Measurements from ENCODE around the gene RNF39.
A peak's percentile ranks its signal among the peaks of the same experiment; 100 is the strongest.

The RNF39 gene

DNA sequence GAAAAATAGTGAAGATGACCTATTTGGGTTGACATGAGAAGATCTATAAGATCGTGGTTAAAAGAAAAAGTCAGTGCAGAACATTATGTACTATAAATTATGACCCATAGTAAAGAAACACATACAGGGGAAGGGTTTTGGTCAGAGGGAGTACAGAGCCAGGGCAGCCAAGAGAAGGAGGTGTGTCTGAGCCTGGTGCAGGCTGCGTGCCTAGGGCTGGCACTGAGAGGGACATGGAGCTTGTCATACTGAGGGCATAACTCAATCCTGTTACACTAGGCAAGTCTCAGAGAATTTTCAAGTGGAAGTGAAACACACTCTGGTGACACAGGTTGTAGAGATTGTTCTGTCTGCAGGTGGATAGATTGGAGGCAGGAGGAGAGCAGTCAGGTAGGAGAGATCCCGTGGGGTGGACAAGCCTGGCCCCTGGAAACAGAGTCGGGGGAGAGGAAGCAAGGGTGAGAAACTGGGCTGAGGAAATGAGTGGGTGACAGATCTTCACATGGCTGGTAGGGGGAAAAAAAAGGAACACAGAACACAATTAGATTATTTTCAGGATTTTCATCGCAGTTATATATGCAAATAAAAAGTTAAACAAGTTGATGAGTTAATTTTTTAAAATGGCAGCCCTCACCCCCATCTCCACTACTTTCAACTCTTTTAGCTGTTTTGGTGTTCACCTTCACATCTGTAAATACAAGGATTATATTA, 18.5 kb upstream of the RNF39 start:
- DNase-seq = no peak

DNA sequence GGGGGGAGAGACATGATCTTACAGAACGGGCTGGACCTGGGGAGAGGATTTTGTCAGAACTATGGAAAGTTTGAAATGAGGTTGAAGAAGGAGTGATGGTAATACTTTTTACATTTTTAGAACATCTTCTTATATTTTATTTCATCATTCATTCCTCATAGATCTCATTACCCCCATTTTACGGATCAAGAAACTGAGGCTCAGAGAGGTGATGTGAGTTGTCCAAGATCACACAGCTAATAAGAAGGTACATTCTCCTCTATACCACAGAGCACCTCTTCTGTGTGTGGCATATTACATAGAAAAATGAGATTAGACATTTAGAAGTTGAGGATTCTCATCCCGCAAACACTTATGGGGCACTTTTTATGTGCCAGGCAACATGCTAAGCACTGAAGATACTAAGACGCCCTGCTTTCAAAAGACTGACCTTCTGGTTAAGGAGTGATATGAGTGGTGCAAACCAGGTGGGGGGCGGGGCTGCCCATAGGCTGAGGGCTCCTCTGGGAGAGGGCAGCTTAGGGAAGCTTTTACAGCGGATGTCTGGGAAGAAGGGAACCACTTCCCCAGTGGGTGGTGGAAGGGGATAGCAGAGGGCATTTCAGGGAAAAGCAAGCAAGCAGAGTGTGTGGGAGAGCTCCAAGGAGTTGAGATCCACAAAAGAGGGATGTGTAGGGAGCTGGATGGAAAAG, 17.4 kb upstream of the RNF39 start:
- DNase-seq = no peak

DNA sequence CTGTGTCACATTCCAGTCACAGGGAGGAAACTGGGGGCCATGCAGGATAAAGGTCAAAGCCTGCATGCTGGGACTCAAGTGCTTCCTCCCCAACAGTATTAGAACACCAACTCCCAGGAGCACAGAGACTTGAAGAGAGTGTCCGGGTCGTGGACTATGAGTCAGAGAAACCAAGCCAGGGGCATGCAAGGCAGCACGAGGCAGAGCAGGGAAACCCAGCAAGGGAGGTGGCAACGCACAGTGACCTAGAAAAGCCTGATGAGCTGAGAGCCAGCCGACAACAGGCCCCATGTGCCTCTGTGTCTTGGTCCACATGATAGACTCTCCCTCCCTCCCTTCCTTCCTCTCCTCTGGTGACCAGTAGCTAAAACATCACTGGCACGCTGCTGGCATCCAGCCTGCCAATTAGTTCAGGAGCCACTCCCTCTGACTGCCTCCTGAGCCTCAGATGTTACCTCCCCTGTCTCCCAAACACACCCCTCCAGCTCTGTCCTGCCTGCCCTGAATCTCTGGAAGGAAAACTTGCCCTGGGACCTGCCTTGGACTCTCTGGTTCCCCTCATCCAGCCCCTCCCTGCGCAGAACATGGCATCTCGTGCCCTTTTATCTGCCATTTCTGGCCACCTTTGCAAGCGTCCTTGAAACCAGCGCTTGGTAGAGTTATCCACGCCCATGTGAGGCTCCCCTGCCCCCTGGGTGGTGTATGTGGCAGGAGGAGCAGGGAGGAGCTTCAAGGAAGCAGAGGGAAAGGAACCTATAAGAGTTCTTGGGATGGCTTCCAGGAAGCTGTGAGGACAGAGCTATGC, 16.2 kb upstream of the RNF39 start:
- no peak for DNase-seq

DNA sequence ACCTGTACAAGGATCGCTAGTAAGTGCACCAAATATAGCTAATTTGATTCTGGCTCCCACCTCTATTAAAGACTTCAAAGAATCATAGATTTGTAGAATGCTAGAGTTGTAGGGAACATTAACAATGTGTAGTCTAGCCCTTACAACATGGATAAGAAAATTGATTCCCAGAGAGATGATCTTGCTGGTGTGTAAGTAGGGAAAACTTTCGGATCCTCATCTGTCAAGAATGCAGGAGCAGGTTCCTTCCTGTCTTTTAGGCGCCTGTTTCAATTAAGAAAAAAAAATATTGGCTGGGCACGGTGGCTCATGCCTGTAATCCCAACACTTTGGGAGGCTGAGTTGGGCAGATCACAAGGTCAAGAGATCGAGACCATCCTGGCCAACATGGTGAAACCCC, 12.3 kb upstream of the RNF39 start:
- no peak for DNase-seq

DNA sequence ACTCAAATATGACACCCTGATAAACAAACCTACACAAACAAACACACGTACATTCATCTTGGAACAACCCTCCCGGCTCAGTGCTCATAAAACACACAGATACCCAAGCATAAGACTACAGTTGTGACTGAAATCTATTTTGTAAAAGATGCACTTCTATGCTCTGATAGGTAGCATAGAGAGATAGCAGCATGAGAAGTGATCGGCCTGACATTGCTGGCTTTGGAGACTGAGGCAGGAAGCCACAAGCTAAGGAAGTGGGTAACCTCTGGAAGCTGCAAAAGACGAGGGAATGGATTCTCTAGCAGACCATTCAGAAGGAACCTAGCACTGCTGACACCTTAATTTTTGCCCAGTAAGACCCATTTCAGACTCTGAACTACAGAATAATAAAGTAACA, 1.6 kb upstream of the RNF39 start:
- DNase-seq = no peak

DNA sequence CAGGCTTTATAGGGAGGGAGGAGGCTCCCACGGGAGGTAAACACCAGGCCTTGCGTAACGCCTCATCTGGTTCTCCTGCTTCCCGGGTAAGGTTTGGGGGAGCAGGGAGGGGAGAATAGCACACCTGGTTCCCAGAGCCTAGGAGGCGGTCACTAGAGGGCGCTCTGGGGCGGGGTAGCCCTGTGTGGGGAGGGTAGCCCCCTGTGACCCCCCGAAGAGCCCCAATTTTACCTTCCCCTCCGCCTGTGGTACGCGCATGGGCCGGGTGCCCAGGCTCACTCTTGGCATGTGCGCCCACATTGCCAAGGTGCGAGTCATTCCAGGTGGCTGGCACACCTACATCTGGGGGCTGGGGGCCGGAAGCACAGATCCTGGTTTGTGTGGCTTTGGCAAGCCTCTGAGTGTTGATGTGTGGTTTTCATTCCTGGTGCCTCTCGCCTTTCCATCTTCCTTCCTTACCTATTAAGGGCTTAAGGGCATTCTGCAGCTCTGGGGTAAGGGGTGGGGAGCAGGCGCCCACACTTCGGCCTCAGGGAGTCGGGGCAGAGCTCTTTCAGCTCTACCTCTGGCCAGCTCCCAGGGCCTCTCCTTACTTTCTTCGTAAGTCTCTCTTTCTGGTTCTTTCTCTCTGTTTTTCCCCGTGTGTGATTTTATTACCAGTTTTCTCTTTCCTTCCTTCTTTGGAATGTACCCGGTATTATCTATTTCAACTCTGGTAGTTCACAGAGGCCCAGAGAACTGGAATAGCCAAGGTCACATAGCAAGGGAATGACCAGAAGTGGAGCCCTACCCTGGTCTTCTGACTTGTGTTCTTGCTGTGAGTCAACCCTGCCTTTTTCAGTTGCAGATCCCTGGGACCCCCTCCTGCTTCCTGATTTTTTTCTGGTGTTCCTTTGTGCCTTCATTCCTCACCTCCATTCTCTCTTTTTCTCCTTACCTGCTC, 492 bp upstream of the RNF39 start:
- no peak for DNase-seq

DNA sequence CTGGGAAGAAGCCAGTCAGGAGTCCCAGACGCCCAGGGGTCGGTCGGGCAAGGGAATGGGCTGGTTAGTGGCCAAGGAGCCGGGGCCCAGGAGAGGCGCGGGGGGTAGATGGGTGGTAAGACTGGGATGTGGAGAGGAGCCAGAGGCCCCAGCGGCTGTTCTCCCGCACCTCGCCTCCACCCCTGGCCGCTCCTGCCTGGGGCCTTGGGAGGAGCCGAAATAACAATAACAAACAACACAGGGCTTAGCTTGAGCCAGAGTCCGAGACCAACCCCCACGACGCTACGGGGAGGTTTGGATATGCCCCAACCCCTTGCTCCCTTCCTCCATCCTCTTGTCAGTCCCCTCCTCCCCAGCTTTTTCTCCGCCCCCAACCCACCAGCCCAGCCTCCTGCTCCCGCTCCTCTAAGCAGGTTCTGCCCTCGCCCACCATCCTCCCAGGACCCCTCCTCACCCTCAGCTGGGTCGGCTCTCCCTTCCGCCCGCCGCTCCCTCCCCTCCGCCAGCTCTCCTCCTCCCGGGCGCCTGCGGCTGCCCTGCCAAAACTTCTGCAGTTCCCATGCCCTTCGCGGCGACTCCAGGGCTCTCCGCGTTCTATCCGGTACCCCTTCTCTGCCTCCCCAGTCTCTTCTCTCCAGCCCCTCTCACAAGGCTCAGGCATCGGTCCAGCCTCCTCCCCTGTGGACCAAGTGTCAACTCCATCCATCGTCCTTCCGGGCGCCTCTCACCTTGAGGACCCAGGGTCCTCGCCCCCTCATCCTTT, 1.1 kb downstream of the RNF39 start:
- no peak for DNase-seq

DNA sequence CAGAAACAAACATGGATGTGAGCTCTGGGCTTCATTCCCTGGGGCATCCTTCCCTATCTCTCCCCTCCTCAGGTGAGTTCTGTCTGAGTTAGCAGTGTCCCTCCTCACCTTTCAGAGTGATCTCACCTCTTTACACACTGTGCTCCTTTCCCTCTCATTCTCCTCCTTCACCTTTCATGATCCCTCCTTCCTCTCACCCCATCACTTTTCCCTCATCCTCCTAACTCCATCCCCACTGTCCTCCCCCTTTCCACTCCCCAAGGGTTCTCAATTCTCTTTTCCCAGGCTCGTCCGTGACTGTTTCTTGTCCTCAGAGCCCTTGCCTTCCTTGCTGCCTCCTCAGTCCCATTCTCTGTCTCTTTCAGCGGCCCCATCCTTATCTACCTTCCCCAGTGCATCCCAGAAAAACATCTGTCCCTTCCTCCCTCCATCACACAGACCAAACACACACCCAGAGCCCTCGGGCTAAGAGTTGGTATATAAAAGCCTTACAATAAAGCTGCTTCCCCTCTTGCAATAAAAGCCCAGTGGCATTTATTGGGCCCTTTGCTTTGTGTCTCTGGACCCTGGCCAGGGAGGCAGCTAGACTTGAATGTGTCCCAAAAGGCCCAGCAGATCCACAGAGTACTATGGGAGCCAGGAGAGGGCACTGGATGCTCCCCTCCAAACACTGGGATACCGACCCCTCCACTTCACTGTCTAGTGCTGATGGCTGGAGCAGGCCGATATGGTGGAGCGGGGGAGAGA, 1.9 kb downstream of the RNF39 start:
- DNase-seq = no peak

DNA sequence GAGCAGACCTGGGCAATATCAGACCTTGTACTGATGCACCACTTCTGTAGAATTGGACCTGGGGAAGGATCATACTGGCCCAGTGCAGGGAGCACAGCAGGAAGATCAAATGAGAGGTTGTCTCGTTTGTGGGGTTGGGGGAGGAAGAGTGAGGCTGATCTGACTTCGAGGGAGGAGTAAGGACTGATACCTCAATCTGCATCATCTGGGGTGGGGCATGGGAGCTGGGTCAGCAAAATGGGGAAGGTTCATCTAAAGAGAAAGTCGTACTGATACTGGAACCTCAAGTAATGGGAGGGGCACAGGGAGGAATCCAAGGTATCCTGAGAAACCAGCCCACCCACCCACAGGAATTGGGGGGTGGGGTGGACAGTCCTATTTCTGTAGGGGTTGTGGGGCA, 3.7 kb downstream of the RNF39 start:
- no peak for DNase-seq

DNA sequence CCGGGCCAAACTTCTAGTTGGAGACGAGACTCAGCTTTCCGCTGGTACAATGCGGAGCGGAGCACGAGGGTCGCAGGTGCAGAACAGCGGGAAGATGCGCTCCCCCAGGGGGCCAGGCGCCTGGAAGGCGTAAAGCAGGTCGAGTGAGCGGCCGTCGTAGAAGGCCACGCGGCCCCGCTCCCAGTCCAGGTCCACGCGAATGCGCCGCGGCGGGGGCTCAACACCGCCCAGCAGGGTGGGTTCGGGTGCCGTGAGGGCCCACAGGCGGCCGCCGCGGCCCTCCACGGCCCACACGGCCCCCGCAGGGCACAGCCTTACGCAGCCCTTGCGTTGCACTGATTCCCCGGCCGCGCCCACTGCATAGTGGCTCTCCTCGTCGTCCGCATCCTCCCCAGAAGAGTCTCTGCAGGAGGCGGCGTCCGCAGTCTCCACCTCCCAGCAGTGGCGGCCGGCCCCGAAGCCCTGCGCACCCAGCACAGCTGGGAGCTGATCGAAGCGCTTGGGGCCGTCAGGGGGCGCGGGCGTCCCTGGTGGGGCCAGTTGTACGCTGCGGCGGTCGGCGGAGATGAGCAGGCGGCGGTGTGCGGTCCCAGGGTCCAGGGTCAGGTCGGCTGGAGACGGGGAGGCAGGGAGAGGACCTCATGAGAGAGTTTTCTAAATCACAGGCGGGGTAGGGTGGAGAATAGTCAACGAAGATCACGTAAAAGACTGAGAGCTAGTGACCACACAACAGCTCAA, 4.3 kb downstream of the RNF39 start:
- DNase-seq = no peak

DNA sequence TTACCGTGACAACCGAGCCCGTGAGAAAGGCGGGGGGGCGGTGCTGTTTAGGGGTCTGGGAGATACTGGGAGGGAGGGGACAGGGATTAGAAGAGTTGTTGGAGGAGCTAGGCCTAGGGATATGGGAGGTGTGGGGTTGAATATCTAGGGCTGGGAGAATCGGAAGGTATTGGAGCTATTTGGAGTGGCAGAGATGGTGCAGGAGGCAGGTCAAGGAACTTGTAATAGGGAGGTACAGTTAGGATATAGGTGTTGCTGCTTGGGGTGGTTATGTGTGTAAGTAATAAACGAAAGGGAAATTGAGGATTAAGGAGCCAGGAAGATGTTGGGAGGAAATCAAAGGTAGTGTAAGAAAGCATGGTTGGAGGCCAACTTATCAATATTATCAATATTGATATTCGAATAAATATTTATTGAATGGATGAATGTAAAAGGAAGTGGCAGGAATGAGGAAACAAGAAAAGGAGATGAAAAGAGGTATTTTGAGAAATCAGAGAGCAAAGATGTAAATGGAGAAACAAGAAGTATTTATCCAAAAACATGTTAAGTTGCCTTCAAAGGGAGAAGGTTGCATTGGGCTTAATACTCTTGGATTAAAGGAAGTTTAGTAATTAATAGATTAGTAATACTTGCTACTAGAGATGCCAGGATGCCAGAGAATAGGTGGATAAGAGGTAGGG, 8.0 kb downstream of the RNF39 start:
- no peak for DNase-seq

DNA sequence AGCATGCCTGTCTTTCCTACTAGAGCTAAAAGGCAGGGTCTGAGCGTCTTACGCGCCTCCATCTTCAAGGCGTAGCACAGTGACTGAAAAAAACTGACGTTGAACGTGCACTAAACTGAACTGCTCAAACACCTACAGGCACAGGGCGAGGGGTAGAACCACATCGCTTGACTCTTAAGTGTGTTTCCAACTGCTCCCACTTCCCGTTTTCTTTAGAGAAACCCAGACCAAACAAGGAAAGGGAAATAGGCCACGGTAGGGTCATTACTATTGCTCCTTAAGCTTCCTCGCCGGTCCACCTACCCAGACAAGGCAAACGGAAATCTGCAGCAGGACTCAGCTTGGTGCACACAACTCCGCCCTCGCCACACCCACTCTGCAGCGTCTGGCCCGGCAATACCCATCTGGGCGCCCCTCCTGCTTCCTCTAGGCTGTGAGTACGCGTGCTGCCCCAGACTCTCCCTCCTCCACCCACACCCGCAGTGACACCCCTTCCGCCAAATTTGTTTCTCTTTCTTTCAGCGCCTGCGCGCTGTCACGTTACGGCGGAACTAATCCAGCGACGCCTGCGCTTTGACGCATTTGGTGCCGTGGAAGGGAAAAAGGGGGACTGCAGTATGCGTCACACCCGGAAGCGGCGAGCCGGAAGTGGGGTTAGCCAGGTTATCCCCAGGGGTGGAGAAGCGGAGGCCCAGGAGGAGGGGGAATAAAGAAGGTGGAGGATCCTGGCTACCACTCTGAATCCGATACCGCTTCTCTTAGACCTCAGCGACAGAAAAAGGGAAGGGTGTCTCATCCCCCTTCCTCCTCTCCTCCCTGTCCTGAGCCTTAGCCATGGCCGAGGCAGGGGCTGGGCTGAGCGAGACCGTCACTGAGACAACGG, 8.8 kb downstream of the RNF39 start, which contains the start of gene PPP1R11:
TSS of gene PPP1R11 (plus strand) at position 622 of the 883 bp plus-strand sequence. CDS start at position 835, 213 bp downstream.
- DNase-seq = peak; percentile 99

DNA sequence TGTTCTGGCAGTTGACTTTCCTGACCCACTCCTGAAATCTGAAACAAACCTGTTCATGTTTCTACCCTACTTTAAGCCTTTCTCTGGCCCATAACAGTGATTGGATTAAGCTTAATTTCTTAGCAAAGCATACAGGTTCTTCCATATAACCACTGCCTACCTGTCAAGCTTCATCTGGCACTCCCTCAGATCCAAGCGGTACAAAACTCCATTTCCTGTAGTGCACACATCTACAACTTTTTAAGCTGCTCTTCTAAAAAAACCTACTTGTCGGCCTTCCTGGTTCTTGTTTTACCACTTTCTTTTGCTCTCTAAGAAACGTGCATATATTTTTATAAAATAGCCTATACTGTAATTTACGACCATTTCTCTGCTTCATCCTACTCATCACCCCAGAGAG, 9.5 kb downstream of the RNF39 start:
- DNase-seq = no peak

DNA sequence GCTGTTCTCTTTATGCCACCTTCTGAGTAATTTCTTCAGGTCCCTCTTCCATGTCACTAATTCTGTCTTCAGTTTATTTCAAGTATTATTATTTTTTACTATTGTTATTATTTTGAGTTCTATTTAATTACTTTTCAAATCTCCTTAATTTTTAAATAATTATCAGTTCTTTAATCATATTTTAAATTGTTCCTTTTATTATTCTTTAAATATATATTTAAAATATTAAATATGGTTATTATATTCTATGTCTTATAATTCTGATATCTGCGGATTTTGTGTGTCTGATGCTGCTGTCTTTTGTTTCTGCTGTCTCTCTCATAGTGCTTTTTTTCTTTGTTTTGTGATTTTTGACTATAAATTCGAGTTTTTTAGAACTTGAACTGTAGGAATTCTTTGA, 12.3 kb downstream of the RNF39 start:
- no peak for DNase-seq

DNA sequence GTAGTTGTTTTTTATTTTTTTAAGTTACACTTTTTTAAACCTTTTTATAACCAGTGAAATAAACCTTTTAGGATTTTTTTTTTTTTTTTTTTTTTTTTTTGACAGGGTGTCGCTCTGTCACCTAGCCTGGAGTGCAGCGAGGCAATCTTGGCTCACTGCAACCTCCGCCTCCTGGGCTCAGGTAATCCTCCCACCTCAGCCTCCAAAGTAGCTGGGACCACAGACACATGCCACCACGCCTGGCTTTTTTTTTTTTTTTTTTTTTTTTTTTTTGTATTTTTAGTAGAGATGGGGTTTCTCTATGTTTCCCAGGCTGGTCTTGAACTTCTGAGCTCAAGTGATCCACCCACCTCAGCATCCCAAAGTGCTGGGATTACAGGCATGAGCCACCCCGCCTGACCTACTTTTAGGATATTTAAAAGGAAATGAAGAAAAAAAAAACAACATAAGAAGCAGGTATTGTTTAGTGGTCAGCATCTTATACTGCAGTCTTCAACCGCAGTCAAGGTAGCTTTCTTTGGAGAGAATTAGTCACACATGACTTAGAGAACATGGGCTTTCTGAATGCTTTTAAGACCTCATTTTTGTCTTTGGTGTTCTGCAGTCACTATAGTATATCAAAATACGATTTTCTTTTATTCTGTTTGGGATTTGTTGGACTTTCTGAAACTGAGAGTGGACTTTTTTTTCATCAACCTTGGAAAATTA, 12.9 kb downstream of the RNF39 start:
- no peak for DNase-seq

DNA sequence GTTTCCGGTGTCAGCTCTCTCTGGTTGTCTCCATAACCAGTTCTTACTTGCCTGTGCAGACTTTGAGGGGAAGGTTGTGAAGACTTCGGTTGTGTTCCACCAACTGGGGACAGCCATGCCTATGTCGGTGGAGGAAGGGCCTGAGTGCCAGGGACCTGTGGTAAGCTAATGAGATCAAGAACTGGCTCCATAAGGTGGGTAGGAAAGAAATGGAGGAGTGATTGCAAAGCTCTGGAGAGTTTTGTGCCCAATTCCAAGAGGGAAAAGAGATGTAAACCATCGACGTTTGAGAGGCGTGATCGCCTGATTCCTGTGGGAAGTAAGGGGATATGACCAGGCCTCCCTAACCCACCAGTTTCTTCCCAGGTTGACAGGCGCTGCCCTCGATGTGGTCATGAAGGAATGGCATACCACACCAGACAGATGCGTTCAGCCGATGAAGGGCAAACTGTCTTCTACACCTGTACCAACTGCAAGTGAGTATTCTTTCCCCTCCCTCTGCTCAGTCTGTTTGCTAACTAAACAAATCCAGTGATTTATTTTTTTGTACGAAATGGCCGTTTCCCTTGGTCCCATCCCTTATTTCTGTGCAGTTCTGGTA, 13.6 kb downstream of the RNF39 start:
- peak; percentile 39 for DNase-seq

DNA sequence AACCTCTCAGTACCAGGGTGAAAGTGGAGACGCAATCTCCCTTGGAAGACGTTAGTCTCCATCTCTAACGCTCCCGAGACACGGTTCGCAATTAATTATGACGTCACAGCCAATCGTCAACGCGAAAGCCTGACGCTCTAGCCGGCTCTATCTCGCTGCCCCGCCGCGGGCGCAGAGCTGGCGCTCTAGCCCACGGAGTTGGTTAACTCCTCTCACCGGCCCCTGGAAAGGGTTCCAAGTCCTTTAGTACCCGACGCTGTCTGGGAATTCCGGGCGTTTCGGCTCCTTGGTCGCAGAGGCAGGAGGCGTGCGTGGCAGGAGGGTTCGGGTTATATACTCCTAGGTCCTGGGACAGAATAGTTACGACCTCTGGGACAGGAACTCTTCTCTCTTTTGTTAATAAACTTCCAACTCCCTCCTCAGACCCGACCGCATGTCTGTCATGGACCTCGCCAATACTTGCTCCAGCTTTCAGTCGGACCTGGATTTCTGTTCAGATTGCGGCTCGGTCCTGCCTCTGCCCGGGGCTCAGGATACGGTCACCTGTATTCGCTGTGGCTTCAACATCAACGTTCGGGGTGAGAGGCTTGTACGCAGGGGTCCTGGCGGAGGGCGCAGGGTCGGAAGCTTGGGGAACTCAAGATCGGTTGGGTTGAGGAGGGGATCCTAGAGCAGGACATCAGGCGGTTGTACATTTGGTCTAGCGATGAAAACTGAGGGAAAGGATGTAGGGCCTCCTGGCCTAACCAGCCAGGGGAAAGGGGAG, 14.3 kb downstream of the RNF39 start, which contains the start of gene POLR1H:
TSS of gene POLR1H (plus strand) at position 174 of the 766 bp plus-strand sequence. CDS start at position 434, 260 bp downstream.
- DNase-seq = peak; percentile 96
